Caco-2 (cell line): ENCODE measurements around the gene C1R. TPM values are rescaled to one million over a fixed set of nuclear protein-coding genes. Genes with fewer than 3 reads are reported as not detected.

ENCODE experiments used
- BruUV-seq: library from RNA; stranded (reverse); fragments of 400-500 nt; replicated peaks from 2 replicates; lab custom pipeline; 2021; lab: Mats Ljungman, UMichigan
- CTCF ChIA-PET: fragments of 300-600 bp; sonication (Branson Sonifier 250); formaldehyde crosslinking; loops from one replicate; lab custom pipeline; 2022; ENCODE audit warnings: antibody characterized with exemption; lab: Charles Lee
- POLR2A ChIA-PET: fragments of 300-600 bp; sonication (Branson Sonifier 250); formaldehyde crosslinking; loops from one replicate; lab custom pipeline; 2022; ENCODE audit warnings: antibody characterized with exemption; lab: Charles Lee
- DNase-seq, 2 experiments: peaks; one replicate each; pipeline versions ENCODE4 v3.0.0 to v3.0.0-alpha.2; 2020 to 2022
- H3K27me3 ChIP-seq: replicated peaks from 2 replicates; pipeline ENCODE4 v1.6.0; 2011; ENCODE audit warnings: low read length; ENCODE audit not compliant: control insufficient read depth, insufficient read depth
- H3K36me3 ChIP-seq: 2 replicates; pipeline ENCODE4 v1.5.1; 2011; ENCODE audit warnings: low read length; ENCODE audit not compliant: control insufficient read depth, insufficient read depth
- H3K4me1 ChIP-seq: fragments of 250-450 bp; sonication (Bioruptor Pico); 2 replicates; pipeline ENCODE4 v1.5.1; 2020; ENCODE audit warnings: mild to moderate bottlenecking
- H3K4me3 ChIP-seq: 2 replicates; pipeline ENCODE4 v1.5.1; 2011; ENCODE audit warnings: low read depth, mild to moderate bottlenecking, control low read depth, low read length
- H3K9me3 ChIP-seq: fragments of 250-450 bp; sonication (Bioruptor Pico); 2 replicates; pipeline ENCODE4 v1.5.1; 2020; ENCODE audit warnings: mild to moderate bottlenecking, moderate library complexity
- H3K27ac Mint-ChIP-seq: one replicate; pipeline ENCODE4 v1.8.0; 2022; ENCODE audit warnings: mixed read lengths; ENCODE audit not compliant: unreplicated experiment
- H3K27me3 Mint-ChIP-seq: one replicate; pipeline ENCODE4 v1.8.0; 2022; ENCODE audit warnings: mixed read lengths; ENCODE audit not compliant: insufficient read depth, unreplicated experiment
- H3K36me3 Mint-ChIP-seq: one replicate; pipeline ENCODE4 v1.8.0; 2022; ENCODE audit warnings: mild to moderate bottlenecking, mixed read lengths; ENCODE audit not compliant: insufficient read depth, unreplicated experiment
- H3K4me1 Mint-ChIP-seq: one replicate; pipeline ENCODE4 v1.8.0; 2022; ENCODE audit warnings: low read depth, mixed read lengths; ENCODE audit not compliant: unreplicated experiment
- H3K4me3 Mint-ChIP-seq: one replicate; pipeline ENCODE4 v1.8.0; 2022; ENCODE audit warnings: mild to moderate bottlenecking, moderate library complexity, mixed read lengths; ENCODE audit not compliant: unreplicated experiment
- H3K9me3 Mint-ChIP-seq: one replicate; pipeline ENCODE4 v1.8.0; 2022; ENCODE audit warnings: mixed read lengths; ENCODE audit not compliant: unreplicated experiment
- intact Hi-C: fragments of 100-400 bp; cut with micrococcal nuclease; formaldehyde crosslinking; loops from one replicate; pipeline ENCODE4 v1.10.0; 2022; ENCODE audit not compliant: unreplicated experiment
- total RNA-seq: library from RNA; stranded (reverse); gene quantifications from 2 replicates; pipeline ENCODE4 v1.2.3, GENCODE V29; 2022
- TF ChIP-seq, protein P1 (sequence below), 2 experiments: fragments of 200-600 bp in 1 of 2; IDR thresholded peaks; 1 replicate in 1 of 2; 2 replicates in 1 of 2; pipeline versions ENCODE4 v1.5.1 to v1.8.0; 2011 to 2022; ENCODE audit warnings: antibody characterized with exemption in 1 of 2, control low read depth in 1 of 2, inconsistent platforms in 1 of 2, low read depth in 1 of 2, low read length in 1 of 2, mild to moderate bottlenecking in 1 of 2, moderate library complexity in 1 of 2; ENCODE audit not compliant: insufficient read depth in 1 of 2, severe bottlenecking in 1 of 2, unreplicated experiment in 1 of 2

The C1R gene
- total RNA-seq, 1 experiment from 2014 or later, result 3.9 TPM

DNA sequence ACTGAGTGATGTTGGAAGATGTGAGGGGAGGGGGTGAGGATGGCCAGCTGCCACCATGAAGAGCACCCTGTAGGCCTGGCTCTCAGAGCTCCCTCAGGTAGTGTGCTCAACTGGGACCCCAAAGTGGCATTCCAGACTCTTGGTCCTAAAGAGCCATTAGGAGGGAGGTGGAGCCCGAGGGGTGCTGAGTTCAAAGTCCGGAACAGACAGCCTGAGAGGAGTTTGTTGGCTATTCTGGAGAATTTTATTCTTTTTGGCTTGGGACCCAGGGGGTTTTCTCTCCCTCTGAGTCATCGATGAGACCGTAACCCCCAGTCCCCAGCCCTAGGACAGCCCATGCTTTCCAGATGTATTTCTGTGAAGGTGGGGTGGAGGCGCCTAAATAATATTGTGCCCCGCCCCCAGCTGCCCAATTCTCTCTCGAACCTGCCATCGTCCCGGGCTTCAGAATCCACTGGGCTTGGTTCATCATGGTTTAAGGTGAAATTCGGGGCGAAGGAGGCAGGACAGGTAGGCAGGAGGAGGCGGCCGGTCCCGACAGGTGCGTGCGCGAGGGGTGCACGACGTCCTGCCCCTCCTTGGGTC is 37.1 kb upstream of the C1R start:
- peaks cover 22% of the 10 kb centered on the region for H3K36me3 Mint-ChIP-seq
- no peaks in the 10 kb centered on the region; the same call in 1 of the 2 replicates for H3K36me3 ChIP-seq
- H3K9me3 Mint-ChIP-seq, result no peaks in the 10 kb centered on the region
- intact Hi-C loops, result loop anchor here (1.0 kb wide), 1 partner anchor 21 kb away; no protein-coding TSS in a partner anchor
- H3K4me1 Mint-ChIP-seq, result peaks cover 41% of the 10 kb centered on the region
- no peaks in the 10 kb centered on the region for H3K27me3 ChIP-seq
- H3K4me3 ChIP-seq, result peak overlapping the region; percentile 70
- H3K4me1 ChIP-seq, result peaks cover 30% of the 10 kb centered on the region
- H3K27ac Mint-ChIP-seq, result peak overlapping the region; percentile 79
- DNase-seq, result no peak
- no peaks in the 10 kb centered on the region for H3K9me3 ChIP-seq
- CTCF ChIA-PET, result no interaction called here
- TF ChIP-seq, protein P1, sequence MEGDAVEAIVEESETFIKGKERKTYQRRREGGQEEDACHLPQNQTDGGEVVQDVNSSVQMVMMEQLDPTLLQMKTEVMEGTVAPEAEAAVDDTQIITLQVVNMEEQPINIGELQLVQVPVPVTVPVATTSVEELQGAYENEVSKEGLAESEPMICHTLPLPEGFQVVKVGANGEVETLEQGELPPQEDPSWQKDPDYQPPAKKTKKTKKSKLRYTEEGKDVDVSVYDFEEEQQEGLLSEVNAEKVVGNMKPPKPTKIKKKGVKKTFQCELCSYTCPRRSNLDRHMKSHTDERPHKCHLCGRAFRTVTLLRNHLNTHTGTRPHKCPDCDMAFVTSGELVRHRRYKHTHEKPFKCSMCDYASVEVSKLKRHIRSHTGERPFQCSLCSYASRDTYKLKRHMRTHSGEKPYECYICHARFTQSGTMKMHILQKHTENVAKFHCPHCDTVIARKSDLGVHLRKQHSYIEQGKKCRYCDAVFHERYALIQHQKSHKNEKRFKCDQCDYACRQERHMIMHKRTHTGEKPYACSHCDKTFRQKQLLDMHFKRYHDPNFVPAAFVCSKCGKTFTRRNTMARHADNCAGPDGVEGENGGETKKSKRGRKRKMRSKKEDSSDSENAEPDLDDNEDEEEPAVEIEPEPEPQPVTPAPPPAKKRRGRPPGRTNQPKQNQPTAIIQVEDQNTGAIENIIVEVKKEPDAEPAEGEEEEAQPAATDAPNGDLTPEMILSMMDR (IDR thresholded peaks at IDR 0.05; ENCODE audit: insufficient read depth in 1 of 2, low read depth in 1 of 2, low read length in 1 of 2, severe bottlenecking in 1 of 2, unreplicated experiment in 1 of 2), result no peak
- H3K4me3 Mint-ChIP-seq, result peak overlapping the region; percentile 86
- POLR2A ChIA-PET, result interaction anchor here (0.8 kb wide), 1 partner anchor 186 kb away, joined by 3 read pairs; the partner anchor contains the start of gene RNU7-1
- H3K27me3 Mint-ChIP-seq, result no peaks in the 10 kb centered on the region
- TSS peak; percentile 78 for BruUV-seq

DNA sequence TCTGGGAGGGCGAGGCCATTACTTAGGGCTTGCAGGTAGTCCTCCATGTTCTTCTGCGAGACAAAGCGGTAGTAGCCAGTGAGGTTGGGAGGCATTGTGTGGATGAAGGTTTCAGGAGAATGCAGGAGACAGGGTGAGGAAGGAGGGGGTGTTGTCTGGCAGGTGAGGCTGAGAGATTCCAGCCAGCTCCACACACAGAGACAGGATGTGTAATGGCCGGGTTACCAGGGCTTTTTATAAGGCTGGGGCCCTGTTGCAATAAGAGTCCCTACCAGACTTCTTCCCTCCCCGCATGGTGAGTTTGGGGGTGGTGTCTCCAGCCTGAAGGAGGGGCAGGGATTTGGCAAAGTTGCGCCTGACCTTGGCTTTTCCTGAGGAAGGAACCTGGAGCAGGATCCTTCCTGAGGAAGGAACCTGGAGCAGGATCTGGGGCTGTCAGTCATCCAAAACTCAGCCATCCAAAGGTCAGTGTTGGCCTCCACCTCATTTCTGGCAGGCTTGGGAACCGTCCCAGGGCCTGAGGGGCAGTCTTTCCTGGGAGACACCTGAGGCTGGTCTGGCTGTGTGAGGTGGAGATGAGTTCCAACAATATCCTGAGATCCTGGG is 36.5 kb upstream of the C1R start, which contains the start of gene RBP5:
RBP5 (minus strand) TSS at position 209 of the 606 bp plus-strand sequence; CDS start at position 95, 114 bp downstream.
- no peak for DNase-seq
- TF ChIP-seq, protein P1 (IDR thresholded peaks at IDR 0.05; ENCODE audit: insufficient read depth in 1 of 2, low read depth in 1 of 2, low read length in 1 of 2, severe bottlenecking in 1 of 2, unreplicated experiment in 1 of 2), result no peak
- Mint-ChIP-seq H3K27me3 (no peaks in the 10 kb centered on the region), H3K9me3 (no peaks in the 10 kb centered on the region), H3K36me3 (peaks cover 22% of the 10 kb centered on the region), H3K4me3 (peak within 1 kb of the TSS; percentile 86), H3K27ac (peak within 1 kb of the TSS; percentile 79), H3K4me1 (peaks cover 47% of the 10 kb centered on the region)
- POLR2A ChIA-PET, result no interaction called here
- Histone ChIP-seq H3K9me3 (no peaks in the 10 kb centered on the region), H3K4me3 (peak within 1 kb of the TSS; percentile 70), H3K36me3 (no peaks in the 10 kb centered on the region; the same call in 1 of the 2 replicates), H3K4me1 (peaks cover 34% of the 10 kb centered on the region), H3K27me3 (no peaks in the 10 kb centered on the region)
- intact Hi-C loops, result loop anchor here (1.0 kb wide), 1 partner anchor 20 kb away; no protein-coding TSS in a partner anchor
- CTCF ChIA-PET, result interaction anchor here (0.5 kb wide), 1 partner anchor 13 kb away, joined by 4 read pairs; no protein-coding TSS in a partner anchor
- BruUV-seq, result no TSS peak

DNA sequence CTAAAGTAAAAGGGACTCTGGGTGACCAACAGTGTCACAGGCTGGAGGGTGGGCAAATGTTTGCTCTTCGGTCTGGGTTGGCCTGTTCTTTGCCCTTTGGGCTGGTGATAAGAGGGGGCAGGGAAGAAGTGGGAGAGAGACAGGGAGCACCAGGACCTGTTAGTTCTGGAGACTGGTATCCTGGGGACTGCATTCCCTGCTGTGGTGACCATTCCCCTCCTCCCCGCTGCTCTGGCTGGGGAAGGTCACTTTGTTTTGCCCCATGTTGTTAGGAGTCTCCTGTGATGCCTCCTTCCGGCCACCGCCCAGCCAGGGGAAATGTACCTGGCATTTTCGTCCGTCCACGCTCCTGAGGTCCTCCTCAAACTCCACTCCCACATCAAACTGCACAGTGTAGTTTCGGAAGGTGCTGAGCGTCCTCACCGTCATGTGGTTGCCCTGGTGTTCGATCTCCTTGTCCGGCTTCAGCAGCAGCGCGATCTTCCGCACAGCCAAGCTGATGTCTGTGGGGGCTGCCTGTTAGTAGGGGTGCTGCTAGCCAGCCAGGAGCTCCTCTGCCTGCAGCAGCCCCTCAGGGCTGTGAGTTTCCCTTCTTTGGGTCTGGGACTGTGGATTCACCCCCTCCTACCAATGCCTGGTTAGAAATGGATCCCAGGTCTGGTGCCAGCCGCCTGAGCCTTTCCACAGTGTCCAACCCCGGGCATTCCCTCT is 35.8 kb upstream of the C1R start:
- Mint-ChIP-seq H3K9me3 (no peaks in the 10 kb centered on the region), H3K27me3 (no peaks in the 10 kb centered on the region), H3K27ac (peak overlapping the region; percentile 16), H3K4me3 (peak overlapping the region; percentile 86), H3K4me1 (peaks cover 54% of the 10 kb centered on the region), H3K36me3 (peaks cover 22% of the 10 kb centered on the region)
- CTCF ChIA-PET, result interaction anchor here (0.5 kb wide), 1 partner anchor 14 kb away, joined by 4 read pairs; no protein-coding TSS in a partner anchor
- intact Hi-C loops, result no loop called here
- peaks cover 42% of the 10 kb centered on the region for H3K4me1 ChIP-seq
- peak in 1 of 2 experiments; percentile 32 for DNase-seq
- H3K4me3 ChIP-seq, result no peak overlapping the region
- H3K9me3 ChIP-seq, result no peaks in the 10 kb centered on the region
- POLR2A ChIA-PET, result no interaction called here
- TF ChIP-seq, protein P1 (IDR thresholded peaks at IDR 0.05; ENCODE audit: insufficient read depth in 1 of 2, low read depth in 1 of 2, low read length in 1 of 2, severe bottlenecking in 1 of 2, unreplicated experiment in 1 of 2), result no peak
- H3K27me3 ChIP-seq, result no peaks in the 10 kb centered on the region
- no TSS peak for BruUV-seq
- H3K36me3 ChIP-seq, result no peaks in the 10 kb centered on the region
